ENCODE results near the gene SEC31A.
A peak's percentile ranks its signal among the peaks of the same experiment; 100 is the strongest.
"Not testable (repeated sequence)": the region's sequence is repeated elsewhere in the genome, so short reads cannot be mapped to it uniquely, and the experiment has no call there.

Gene SEC31A

DNA sequence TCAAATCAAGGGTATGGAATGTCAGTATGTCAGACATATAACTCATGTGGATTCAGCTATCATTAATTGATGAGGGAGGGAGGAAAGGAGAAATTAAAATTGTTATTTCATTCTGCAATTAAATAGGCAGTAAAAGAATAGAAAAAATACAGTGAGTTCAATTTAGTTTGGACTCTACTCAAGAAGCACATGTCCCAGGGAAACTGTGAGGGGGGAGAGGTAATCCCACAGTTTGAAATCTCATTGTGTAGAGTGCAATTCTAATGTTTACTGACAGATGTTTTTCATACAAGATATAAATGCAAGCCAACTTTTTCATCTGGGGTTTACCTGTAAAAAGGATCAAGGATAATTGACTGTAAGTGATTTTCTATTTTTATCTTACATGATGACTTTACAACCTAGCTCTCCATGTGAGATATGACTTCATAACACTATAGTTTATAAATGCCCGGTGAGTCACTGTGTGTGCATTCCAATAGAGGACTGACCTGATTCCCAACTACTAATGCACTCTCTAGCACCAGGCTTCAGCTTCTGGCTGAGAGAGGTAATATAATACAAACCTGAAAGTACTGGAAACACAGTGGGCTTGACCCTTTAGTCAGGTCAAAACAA lies 57.1 kb downstream of the SEC31A start:
- DNase-seq, result no peak

DNA sequence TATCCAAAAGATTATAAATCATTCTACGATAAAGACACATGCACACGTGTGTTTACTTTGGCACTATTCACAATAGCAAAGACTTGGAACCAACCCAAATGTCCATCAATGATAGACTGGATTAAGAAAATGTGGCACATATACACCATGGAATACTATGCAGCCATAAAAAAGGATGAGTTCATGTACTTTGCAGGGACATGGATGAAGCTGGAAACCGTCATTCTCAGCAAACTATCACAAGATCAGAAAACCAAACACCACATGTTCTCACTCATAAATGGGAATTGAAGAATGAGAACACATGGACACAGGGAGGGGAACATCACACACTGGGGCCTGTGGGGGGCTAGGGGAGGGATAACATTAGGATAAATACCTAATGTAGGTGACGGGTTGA lies 57.9 kb downstream of the SEC31A start:
- DNase-seq, result not testable (repeated sequence)

DNA sequence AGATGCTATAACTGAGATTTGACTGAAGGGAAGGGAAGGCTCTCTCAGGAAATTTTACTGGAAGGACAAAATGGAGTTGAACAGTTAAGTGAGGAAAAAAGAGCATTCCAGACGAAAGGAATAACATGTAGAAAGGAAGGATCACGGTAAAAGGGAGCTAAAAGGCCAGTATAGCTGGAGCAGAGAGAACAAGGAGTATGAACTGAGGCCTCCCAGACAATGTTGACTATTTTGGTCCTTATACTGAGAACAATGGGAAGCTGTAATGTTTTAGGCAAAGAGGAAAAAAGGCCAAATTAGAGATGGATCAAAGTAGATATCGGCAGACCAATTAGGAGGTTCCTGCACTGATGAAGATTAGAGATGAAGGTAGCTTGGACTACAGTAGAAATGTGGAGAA lies 65.5 kb downstream of the SEC31A start:
- no peak for DNase-seq

DNA sequence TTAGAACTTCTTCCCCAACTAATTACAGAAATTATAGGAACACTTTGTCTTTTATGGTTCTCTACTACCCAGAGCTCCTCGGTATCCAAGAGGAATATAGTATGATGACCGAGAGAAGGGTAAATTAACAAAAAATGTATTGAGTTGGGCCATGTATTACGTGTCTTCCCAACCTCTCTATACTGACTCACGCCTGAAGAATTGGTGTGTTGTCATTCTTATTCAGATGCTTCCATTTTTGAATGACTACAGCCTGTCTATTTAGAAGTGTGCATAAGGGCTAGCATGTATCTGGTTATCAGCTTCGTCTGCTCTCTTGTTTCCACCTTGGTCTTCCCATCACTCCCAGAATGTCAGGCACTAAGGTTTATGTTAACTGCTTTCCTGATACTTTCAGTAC lies 67.9 kb downstream of the SEC31A start:
- DNase-seq, result no peak

DNA sequence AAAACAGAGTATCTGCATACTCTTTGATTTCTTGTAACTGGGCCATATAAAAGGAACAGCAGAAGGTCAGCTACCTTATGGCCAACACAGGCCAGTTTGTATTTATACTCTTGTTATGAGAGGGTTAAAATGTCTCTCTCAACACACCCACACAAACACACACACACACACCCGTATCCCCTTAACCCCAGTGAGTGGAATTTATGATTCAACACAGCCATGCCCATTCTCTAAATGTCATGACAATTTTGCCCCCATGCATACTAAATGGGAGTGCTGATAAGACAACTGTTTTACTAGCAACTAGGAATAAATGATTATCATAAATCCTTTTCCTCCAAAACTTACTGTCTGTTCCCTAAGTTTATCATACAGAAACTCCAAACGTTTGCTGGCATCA lies 70.3 kb downstream of the SEC31A start:
- DNase-seq, result no peak

DNA sequence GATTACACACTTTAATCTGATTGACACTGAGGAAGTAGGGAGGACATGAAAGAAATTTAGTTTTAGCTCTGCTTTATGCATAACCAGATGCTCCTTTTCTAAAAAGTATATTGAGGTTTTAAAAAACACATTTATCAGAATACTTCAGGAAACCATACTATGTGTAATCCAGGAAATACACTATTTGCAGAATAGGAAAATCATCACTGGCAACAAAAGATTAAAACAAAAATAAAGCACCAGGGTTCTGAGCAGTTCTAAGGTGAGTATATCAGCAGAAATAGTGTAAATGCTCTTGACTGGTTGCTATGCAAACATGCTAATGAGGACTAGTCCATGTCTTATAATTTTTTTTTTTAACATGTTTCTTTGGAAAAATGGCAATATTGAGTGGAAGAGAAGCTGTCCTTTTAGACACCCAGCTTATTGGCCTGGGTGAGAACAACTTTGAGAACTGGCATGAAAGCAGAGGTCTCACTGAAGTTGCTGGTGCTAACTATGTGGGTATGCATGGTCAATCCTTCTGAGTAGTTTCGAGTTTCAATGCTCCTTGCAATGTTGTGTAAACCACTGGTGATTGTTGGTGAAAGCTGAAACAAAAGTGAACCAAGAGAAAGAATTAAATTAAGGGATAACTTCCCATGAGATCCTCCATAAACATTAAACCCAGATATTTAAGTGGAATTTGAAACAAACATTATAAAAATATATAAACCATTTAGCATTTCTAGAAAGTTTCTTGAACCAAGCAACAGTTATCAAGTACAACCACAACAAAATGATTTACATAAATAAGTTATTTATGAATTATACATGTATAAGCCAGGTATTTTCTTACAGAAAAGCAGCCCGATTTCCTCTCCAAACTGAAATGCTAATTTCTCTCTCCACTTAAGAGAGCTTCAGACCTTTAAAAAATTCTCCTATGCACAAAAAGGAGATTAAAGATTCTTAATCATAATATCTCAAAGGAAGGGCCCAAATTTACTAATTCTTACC lies 72.0 kb downstream of the SEC31A start:
- DNase-seq, result no peak

DNA sequence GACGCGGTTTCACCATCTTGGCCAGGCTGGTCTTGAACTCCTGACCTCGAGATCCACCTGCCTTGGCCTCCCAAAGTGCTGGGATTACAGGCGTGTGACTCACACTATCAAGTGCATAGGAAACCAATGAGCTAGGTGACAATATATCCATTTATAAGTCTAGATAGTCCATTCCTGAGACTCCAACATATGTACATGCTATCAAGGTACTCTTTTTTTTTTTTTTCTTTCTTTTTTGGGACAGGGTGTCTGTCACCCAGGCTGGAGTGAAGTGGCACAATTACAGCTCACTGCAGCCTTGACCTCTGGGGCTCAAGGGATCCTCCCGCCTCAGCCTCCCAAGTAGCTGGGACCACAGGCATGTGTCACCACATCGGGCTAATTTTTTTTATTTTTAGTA lies 74.1 kb downstream of the SEC31A start:
- not testable (repeated sequence) for DNase-seq

DNA sequence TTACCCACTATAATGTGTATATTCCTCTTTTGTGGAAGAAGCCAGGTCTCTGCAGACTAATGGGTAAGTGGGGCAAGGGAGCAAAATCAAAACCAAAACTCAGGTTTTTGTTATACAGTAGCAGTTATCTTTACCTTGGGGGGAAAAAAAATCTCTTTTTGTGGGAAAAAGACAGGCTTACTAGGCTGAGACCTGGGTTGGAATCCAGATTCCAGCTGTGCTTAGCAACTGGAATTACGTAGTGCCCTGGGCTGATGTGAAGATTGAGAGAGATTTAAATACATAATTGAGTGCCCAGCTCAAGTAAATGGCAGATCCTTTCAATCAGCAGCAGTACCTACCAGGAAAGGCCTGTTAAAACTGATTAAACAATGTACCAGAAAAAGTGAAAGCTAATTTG lies 76.9 kb downstream of the SEC31A start:
- DNase-seq, result no peak

DNA sequence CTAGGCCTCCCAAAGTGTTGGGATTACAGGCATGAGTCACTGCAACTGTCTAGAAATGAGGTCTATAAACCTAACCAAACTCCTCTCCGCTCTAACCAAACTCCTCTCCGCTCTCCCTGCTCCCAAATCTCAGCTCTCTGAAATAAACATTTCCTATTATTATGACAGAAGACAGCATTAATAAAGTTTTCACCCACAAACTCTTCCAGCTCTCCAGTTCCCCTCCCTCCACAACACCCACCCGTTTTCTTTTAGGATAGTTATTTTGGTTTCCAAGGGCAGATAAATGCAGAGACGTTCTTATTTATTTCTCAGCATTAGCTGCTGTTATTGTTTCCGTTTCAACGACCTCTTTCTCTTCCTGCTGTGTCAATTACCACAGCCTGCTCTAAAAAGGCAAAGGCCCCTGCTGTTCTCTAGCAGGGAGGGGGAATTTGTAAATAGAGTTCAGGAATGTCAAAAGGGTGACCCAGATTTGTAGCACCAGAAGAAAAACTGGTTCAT lies 79.1 kb downstream of the SEC31A start:
- DNase-seq, result no peak

DNA sequence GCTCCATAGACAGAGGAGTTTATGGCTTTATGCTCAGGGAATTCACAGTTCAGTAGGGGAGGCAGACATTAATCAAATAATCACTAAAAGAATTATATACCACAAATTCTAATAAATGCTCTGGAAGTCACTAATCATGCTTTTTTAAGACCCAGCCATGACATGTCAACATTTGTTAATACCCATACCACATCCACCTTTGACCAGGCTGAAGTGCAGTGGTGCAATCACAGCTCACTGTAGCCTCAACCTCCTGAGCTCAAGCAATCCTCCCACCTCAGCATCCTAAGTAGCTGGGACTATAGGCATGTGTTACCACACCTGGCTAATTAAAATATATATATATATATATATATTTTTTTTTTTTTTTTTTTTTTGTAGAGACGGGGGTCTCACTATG lies 79.6 kb downstream of the SEC31A start:
- no peak for DNase-seq

DNA sequence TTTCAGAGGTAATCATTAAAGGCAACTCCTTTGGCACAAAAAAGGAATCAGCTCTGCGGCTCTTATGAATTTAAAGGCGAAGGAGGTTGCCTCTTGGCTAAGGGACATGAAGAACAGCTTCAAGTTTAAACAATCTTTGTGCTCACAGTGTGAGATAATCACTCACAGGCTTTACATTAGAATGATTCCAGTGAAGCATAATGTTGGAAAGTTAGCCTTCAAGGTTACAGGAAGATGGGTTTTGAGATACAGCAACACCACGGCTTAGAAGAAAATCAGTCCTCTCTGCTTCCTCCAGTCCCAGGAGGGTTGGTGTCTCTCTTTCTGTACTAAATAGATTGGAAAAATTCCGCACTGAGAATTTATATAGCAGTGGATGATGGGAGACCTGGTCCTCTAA lies 80.8 kb downstream of the SEC31A start:
- DNase-seq, result no peak

DNA sequence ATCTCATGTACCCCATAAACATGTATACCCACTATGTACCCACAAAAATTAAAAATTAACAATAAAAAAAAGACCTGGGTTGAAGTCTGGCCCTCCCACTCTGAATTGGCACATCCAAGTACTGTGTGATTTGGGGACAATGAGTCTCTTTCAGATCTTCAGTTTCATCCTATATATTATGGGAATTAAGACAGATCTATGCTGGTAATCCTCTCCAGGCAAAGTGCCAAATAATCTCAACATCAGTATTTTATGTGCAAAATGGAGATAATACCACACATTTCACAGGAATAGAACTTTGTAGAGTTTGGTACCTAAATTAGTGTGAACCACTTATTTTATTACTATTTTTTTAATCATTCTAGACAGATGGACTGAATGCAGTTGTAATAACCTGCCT lies 81.3 kb downstream of the SEC31A start:
- no peak for DNase-seq

DNA sequence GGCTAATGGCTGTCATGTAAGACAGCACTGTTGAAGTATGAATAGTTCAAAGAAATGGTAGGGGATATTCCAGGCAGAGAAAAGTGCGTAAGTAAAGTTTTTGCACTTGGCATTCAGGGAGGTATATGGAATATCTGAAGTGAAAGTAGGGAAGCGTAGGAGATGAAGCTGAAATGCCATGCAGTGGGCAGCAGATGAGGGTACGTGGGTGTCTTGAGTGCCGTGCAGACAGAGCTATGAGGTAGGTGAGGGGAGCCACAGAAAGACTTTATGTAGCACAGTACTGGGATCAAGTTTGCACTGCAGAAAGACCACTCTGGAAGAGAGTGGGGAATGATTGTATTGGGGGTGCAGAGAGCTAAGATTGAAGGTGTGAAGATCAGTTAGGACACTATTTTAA lies 87.2 kb downstream of the SEC31A start:
- DNase-seq, result no peak

DNA sequence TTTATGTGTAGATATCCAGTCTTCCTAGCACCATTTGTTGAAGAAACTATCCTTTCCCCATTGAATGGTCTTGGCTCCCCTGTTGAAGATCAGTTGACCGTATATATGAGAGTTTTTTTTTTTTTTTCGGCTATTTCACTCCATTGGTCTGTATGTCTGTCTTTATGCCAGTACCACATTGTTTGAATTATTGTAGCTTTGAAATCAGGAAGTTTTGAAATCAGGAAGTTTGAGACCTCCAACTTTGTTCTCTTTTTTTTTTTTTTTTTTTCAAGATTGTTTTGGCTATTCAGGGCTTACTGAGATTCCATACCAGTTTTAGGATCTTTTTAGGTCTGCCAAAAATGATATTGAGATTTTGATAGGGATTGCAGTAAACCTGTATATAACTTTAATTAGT lies 88.0 kb downstream of the SEC31A start:
- no peak for DNase-seq

DNA sequence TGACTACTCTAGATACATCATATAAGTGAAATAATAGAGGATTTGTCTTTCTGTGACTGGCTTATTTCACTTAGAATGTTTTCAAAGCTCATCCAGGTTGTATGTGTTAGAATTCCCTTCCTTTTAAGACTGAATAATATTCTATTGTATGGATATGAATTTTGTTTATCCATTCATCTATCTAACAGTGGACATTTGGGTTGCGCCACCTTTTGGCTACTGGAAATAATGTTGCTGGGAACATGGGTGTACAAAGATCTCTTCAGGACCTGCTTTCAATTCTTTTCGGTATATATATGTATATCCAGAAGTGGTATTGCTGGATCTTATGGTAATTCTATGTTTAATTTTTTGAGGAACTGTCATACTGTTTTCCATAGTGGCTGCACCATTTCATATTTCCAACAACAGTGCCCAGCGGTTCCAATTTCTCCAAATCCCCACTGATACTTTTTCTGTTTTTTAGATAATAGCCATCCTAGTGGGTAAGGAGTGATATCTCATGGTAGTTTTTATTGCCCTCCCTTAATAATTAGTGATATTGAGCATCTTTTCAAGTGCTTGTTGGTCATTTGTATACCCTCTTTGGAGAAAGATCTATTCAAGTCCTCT lies 88.9 kb downstream of the SEC31A start:
- DNase-seq, result no peak

DNA sequence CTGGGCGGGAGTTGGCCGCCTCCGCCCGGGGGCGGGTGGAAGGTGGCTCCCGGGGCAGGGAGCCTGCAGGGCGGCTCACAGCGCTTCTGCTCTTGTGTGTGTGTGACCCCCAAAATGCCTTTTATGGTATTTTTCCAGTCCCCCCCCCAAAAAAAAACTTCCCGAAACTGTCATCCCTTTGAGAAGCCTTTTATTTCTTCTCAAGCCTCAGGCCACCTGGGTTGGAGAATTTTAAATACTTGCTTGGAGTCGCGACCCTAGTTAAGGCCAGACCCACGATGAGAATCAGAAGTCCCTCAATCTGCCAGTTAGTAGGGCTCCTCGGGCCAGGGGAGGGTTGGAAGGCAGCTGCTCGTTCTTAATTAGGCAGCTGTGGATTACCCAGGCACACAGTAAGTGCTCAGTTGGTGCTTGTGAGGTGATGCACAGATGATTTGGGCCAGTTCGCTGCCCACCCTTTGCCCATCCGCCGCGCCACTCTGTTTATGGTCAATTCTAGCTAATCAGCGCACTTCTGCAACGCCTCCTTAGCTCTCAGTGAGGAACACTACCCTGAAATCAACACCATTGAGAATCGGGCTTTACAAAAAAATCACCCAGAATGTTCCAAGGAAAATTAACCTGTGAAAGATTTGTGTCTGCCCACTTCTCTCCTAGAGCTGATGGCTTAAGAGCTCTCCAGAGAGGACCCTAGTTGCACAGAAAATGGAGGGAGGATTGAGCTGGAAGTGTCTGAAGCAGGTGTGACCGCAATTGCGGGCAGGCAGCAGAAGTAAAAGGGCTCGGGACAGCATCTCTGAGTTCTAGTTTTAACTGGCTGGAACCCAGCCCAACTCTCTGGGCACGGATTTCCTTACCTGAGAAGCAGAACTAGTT lies 91.7 kb downstream of the SEC31A start:
- no peak for DNase-seq

DNA sequence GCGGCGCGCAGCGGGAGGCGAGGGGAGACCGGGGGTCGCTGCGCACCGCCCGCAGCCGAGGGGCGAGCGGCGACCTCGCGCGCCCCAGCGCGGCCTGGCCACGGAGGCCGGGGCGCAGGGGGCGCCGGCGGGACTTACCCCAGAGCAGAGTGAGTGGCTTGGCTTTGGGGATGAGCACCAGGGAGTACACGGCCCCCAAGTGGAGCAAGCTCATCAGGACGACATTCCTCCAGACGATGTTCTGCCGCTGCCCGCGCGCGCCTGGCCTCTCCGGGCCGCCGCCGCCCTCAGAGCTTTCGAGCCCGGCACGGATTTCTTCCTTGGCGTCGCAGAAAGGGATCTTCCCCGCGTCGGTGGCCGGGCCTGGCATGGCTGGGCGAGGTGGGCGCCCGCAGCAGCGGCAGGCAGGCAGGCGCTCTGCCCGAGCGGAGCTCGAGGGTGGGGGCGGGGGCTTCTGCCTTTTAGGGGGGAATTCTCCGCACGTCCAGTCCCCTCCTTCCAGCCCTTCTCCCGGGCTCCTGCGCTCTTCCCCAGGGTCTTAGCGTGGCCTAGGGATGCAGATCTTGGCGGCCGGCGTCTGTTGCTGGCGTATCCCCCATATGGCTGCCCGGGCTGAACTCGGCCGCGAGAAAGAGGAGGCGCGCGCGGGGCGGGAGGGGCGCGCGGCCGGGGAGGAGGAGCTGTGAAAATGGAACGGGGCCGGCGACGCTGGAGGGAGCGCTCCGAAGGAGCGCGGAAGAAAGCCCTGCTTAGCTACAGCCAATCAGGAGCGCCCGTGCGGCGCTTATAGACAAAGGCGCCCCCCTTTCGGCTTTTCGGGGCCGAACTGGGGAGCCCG lies 92.6 kb downstream of the SEC31A start, which contains the start of gene SCD5:
Gene SCD5, minus strand, starts transcription at position 629 of the 838 bp plus-strand sequence. Its CDS starts 259 bp downstream, at position 370.
- peak; percentile 14 for DNase-seq

DNA sequence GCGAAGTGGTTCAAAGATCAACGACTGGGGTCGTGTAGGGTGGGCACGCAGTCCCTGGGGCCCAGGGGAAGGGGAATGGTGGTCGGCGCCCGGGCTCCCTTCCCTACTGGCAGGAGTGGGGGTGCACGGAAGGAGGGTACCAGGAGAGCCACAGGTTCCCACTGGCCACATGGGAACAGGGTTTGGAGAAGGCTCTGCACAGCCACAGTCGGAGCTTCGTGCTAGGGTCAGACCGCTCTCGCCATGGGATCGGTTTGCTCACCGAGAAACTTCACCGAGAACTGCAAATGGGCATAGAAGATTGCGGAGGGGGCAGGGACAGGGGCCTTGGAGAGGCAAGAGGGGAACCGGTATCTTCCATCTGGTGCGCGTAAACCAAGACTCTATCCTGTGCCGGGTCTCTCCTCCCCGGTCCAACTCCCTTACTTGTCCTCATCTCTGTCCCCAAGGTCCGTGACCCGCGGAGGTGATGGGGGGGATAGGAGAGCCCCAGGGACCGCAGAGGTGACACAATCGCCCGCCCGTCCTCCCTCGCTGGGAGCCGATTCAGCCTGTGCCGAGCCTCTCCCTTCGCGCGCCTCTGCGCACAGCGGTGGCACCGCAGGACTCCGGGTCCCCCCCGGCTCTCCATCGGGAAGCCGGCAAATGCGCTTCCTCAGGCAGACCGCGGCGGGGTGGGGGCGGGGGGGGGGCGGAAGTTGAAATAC lies 93.4 kb downstream of the SEC31A start:
- no peak for DNase-seq

DNA sequence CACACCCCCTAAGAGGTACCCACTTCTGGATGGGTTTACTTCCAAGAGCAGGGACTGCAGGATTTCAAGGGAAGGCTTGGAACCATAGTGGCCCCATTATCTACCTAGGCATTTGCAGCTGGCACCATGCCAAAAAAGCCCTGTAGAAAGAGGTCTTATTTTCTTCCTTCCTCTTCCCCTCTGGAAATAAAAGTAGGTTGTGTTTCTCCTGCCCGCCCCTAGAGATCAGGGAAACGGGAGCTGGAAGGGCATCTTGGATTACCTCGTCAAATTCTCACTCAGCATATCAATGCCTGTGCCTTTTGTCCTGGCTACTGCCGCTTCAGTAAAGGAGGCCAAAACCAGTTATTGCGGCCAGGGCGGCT lies 93.9 kb downstream of the SEC31A start:
- no peak for DNase-seq

DNA sequence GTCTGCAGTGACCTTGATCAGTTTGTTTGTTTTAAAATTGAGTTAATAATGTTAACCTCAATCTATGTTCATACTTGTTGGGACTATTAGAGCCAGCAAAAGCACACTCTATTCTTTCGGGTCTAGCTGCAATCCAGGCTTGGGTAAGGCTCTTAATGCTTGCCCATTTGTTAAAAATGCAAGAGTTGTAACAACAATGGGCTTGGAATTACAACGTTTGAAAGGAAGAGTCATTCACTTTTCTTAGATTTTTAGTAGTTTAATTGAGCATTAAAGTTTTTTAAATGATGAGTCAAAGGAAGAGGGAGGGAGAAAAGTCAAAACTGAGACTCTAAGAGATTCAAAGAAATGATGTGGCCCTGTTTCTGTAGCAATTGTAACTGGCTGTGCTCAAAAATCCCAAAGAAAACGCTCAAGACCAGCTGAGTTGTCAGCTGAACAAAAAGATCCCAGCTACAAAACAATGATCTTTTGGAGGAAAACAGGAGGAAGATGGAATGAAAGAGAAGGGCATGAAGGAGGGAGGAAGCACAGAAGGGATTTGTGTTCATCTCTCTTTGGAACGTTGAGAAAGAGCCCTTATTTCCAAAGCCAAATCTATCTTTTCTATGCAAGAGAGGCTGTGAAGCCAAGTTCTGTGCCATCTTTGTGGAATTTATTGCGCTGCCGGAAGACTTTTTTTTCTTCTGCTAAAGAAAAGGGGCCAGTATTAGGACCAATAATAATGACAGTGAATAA lies 97.9 kb downstream of the SEC31A start:
- no peak for DNase-seq

Data from activated naive CD4-positive, alpha-beta T cell treated with Interleukin-2 at 50 U/mL for 16 hours (primary cell).